ENCODE measurements around the gene STX17. TPM values are rescaled to one million over a fixed set of nuclear protein-coding genes. Genes with fewer than 3 reads are reported as not detected.
"Not testable (repeated sequence)": the region's sequence is repeated elsewhere in the genome, so short reads cannot be mapped to it uniquely, and the experiment has no call there.

The STX17 gene
- total RNA-seq, 1 donor from 2014 or later = 29.0 TPM

DNA sequence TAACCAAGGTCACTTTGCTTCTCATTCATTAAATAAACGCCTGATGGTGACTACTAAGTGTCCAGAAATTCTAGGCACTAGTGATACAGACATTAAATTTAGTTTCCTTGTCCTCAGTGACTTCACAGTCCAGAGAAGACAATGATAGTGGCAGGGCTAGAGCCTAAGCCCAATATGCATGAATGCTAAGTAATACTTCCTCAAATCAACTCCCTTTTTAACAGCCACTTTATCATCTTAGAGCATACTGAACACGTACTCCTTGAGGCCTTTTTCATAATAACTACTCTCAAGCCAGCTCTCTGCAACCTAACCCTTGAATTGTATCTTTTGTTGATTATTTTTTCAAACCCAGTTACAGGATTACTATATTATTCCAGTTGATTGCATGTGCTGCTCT lies 74.1 kb downstream of the STX17 start:
- TF ChIP-seq CTCF (IDR thresholded peaks at IDR 0.05) = no peak
- Mint-ChIP-seq H3K4me1 (ENCODE audit: unreplicated experiment) (no peaks in the 10 kb centered on the region), H3K4me3 (ENCODE audit: unreplicated experiment) (no peak overlapping the region), H3K36me3 (ENCODE audit: unreplicated experiment) (peaks cover 14% of the 10 kb centered on the region), H3K27ac (ENCODE audit: unreplicated experiment) (no peak overlapping the region), H3K9me3 (ENCODE audit: unreplicated experiment) (no peaks in the 10 kb centered on the region), H3K27me3 (ENCODE audit: unreplicated experiment) (no peaks in the 10 kb centered on the region)
- no peak for DNase-seq (ENCODE audit: extremely low spot score, unreplicated experiment)

GRCh38 chr9:99986642-99987041 lies 80.2 kb downstream of the STX17 start:
- DNase-seq (ENCODE audit: extremely low spot score, unreplicated experiment) = no peak
- no peak for TF ChIP-seq CTCF (IDR thresholded peaks at IDR 0.05)
- Mint-ChIP-seq H3K27ac (ENCODE audit: unreplicated experiment) (no peak overlapping the region), H3K9me3 (ENCODE audit: unreplicated experiment) (peaks cover 33% of the 10 kb centered on the region), H3K36me3 (ENCODE audit: unreplicated experiment) (peaks cover 39% of the 10 kb centered on the region), H3K4me1 (ENCODE audit: unreplicated experiment) (no peaks in the 10 kb centered on the region), H3K27me3 (ENCODE audit: unreplicated experiment) (no peaks in the 10 kb centered on the region), H3K4me3 (ENCODE audit: unreplicated experiment) (no peak overlapping the region)

GRCh38 chr9:99990508-99990907 lies 84.1 kb downstream of the STX17 start:
- H3K36me3 Mint-ChIP-seq (ENCODE audit: unreplicated experiment) = peaks cover 51% of the 10 kb centered on the region
- not testable (repeated sequence) for H3K27me3 Mint-ChIP-seq (ENCODE audit: unreplicated experiment)

DNA sequence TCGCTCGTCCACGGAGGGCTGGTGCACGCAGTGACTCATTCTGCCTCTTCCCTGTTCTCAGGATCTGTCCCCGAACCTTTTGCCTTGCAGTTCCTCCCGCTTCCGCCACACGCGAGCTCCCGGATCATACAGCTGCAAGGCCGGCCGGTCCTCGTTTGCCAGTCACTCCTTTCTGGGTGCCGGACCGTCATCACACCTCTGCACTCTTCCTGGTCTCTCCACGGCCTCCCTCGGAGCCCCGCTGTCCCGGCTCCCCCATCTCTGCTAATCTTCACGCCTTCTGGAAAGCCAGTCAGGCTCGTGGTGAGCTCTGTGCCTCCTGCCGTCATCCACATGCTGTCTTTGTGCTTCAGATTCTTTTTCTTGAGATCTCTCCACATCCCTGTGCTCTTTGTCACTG lies 91.8 kb downstream of the STX17 start:
- Mint-ChIP-seq H3K36me3 (ENCODE audit: unreplicated experiment) (peaks cover 48% of the 10 kb centered on the region), H3K4me1 (ENCODE audit: unreplicated experiment) (no peaks in the 10 kb centered on the region), H3K27me3 (ENCODE audit: unreplicated experiment) (no peaks in the 10 kb centered on the region), H3K27ac (ENCODE audit: unreplicated experiment) (no peak overlapping the region), H3K9me3 (ENCODE audit: unreplicated experiment) (peaks cover 12% of the 10 kb centered on the region), H3K4me3 (ENCODE audit: unreplicated experiment) (no peak overlapping the region)
- TF ChIP-seq CTCF (IDR thresholded peaks at IDR 0.05) = no peak
- no peak for DNase-seq (ENCODE audit: extremely low spot score, unreplicated experiment)

More at GRCh38 chr9:99990508-99990907, 84.1 kb downstream of the STX17 start:
- H3K9me3 Mint-ChIP-seq (ENCODE audit: unreplicated experiment) = peaks cover 46% of the 10 kb centered on the region
- H3K4me1 Mint-ChIP-seq (ENCODE audit: unreplicated experiment); DNase-seq (ENCODE audit: extremely low spot score, unreplicated experiment); H3K4me3 Mint-ChIP-seq (ENCODE audit: unreplicated experiment); H3K27ac Mint-ChIP-seq (ENCODE audit: unreplicated experiment): not testable (repeated sequence)

GRCh38 chr9:99998866-99999265 lies 92.4 kb downstream of the STX17 start:
- peaks cover 45% of the 10 kb centered on the region for H3K36me3 Mint-ChIP-seq (ENCODE audit: unreplicated experiment)
- H3K27ac Mint-ChIP-seq (ENCODE audit: unreplicated experiment) = no peak overlapping the region
- H3K27me3 Mint-ChIP-seq (ENCODE audit: unreplicated experiment) = no peaks in the 10 kb centered on the region
- peaks cover 12% of the 10 kb centered on the region for H3K9me3 Mint-ChIP-seq (ENCODE audit: unreplicated experiment)
- no peaks in the 10 kb centered on the region for H3K4me1 Mint-ChIP-seq (ENCODE audit: unreplicated experiment)
- TF ChIP-seq CTCF (IDR thresholded peaks at IDR 0.05) = no peak
- no peak overlapping the region for H3K4me3 Mint-ChIP-seq (ENCODE audit: unreplicated experiment)
- no peak for DNase-seq (ENCODE audit: extremely low spot score, unreplicated experiment)

DNA sequence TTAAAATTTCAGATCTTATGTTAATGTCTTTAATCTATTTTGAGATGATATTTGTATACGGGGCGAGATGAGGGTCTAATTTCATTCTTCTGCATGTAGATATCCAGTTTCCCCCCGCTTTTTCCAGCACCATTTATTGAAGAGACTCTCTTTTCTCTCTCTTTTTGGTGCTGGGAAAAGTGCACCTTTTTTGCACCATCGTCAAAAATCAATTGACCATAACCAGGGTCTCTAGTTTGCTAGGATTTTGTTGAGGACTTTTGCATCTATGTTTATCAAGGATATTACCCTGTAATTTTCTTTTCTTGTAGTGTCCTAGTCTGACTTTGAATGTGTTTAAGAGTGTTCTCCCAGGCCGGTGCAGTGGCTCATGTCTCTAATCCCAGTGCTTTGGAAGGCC lies 93.3 kb downstream of the STX17 start:
- H3K4me3 Mint-ChIP-seq (ENCODE audit: unreplicated experiment) = no peak overlapping the region
- DNase-seq (ENCODE audit: extremely low spot score, unreplicated experiment) = no peak
- no peaks in the 10 kb centered on the region for H3K4me1 Mint-ChIP-seq (ENCODE audit: unreplicated experiment)
- H3K9me3 Mint-ChIP-seq (ENCODE audit: unreplicated experiment) = peaks cover 8% of the 10 kb centered on the region
- no peak for TF ChIP-seq CTCF (IDR thresholded peaks at IDR 0.05)
- H3K27me3 Mint-ChIP-seq (ENCODE audit: unreplicated experiment) = no peaks in the 10 kb centered on the region
- H3K27ac Mint-ChIP-seq (ENCODE audit: unreplicated experiment) = no peak overlapping the region
- peaks cover 44% of the 10 kb centered on the region for H3K36me3 Mint-ChIP-seq (ENCODE audit: unreplicated experiment)

Measured in osteocyte (in vitro differentiated cells).